H1 (cell line): Measurements from ENCODE around the gene C3orf22. TPM values are rescaled to one million over a fixed set of nuclear protein-coding genes. Genes with fewer than 3 reads are reported as not detected.

Experiments
- BRCA1 ChIP-seq: IDR thresholded peaks from 2 replicates; pipeline ENCODE4 v1.6.1; 2012; ENCODE audit warnings: low read depth, low read length, improper control_type of control experiment
- CBX5 ChIP-seq: fragments of 300-800, 300-1000 bp; sonication (generic); IDR thresholded peaks from 2 replicates; pipeline ENCODE4 v1.7.1; 2016; ENCODE audit warnings: antibody characterized with exemption, low read length, low read depth
- POU5F1 ChIP-seq: IDR thresholded peaks from 2 replicates; pipeline ENCODE4 v1.6.1; 2011; ENCODE audit warnings: low read depth, mild to moderate bottlenecking, low read length, moderate library complexity
- SAP30 ChIP-seq: fragments of 300-600 bp; sonication (generic); IDR thresholded peaks from 2 replicates; pipeline ENCODE4 v1.7.1; 2012; ENCODE audit warnings: low read length, moderate library complexity, mild to moderate bottlenecking, inconsistent platforms; ENCODE audit not compliant: insufficient read depth, insufficient replicate concordance
- SP1 ChIP-seq: IDR thresholded peaks from 2 replicates; pipeline ENCODE4 v1.6.1; 2011; ENCODE audit warnings: low read depth, low read length
- TAF1 ChIP-seq: IDR thresholded peaks from 2 replicates; pipeline ENCODE4 v1.6.1; 2011; ENCODE audit warnings: mild to moderate bottlenecking, low read depth, low read length
- TBP ChIP-seq: IDR thresholded peaks from 2 replicates; pipeline ENCODE4 v1.6.1; 2011; ENCODE audit warnings: low read depth, low read length, improper control_type of control experiment
- ZNF274 ChIP-seq: IDR thresholded peaks from 2 replicates; pipeline ENCODE4 v1.7.0; 2012; ENCODE audit warnings: low read length, borderline replicate concordance; ENCODE audit errors: extremely low read depth
- polyA plus RNA-seq, 7 experiments: library from polyadenylated mRNA; depleted of rRNA in 3 of 7; stranded (reverse) in 5 of 7; unstranded in 2 of 7; fragments of >200 nt in 5 of 7; fragments of 200-250 nt in 2 of 7; gene quantifications; 1 replicate in 5 of 7; 2 replicates in 1 of 7; 4 replicates in 1 of 7; pipeline versions ENCODE4 v1.2.1 to v1.2.3, GENCODE V29; 2011 to 2013; ENCODE audit warnings: missing spikeins in 2 of 7, mixed read lengths in 2 of 7
- total RNA-seq: library from RNA; stranded (reverse); fragmentation: NEBNext Ultra II Directional; extraction: Animal tissue kit (Norgen Biotek cat#: 25700); gene quantifications from 2 replicates; pipeline ENCODE4 v1.2.1, GENCODE V29; 2021

The C3orf22 gene
- total and polyA plus RNA-seq, 2 of the 8 experiments (the other 6 are each of a cell fraction or from before 2014, with no cell fraction given): not detected

DNA sequence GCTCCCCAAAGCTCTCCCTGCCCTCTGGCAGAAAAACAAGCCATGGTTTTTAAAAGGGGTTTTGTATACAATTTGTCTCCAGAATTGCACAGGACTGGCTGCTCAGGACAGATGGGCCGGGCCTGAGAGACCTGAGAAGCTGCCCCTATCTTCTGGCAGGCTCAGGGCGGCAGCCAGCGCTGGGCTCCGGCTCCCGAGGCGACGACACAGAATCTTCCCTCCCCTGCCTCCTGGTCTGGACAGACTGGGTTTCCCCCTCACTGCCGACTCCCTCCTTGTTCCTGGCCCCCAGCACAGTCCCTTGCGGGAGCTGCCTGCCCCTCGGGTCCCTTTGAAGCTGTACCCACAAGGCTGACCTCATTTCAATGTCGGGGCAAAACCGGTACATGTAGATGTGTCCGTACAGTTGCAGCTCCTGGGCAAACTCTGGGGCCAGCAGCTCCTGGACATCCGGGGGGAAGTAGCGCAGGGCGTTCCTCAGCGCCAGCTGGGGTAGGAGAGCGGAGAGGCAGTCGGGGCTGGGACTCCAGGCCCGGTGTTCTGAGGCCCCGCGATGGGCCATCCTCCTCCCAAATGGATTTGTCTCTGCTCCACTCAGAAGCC, 48.3 kb downstream of the C3orf22 start (continued):
- TF ChIP-seq CBX5: no peak
- TF ChIP-seq BRCA1: no peak
- TF ChIP-seq SAP30: no peak
- TF ChIP-seq SP1: no peak
- TF ChIP-seq ZNF274: no peak
- TF ChIP-seq POU5F1: no peak
- no peak for TF ChIP-seq TAF1
- no peak for TF ChIP-seq TBP
- TF ChIP-seq, all 59 proteins: peak for 0
